NB4 (cell line): ENCODE results near the gene POFUT1.

Experiments
- POLR2A ChIP-seq: IDR thresholded peaks from 2 replicates; pipeline ENCODE4 v1.6.1; 2011; ENCODE audit warnings: mild to moderate bottlenecking; ENCODE audit not compliant: insufficient read length; ENCODE audit errors: extremely low read depth
- TF ChIP-seq, protein P1 (sequence below): IDR thresholded peaks from one replicate; pipeline ENCODE4 v1.5.1; 2012; ENCODE audit warnings: low read depth, low read length

DNA sequence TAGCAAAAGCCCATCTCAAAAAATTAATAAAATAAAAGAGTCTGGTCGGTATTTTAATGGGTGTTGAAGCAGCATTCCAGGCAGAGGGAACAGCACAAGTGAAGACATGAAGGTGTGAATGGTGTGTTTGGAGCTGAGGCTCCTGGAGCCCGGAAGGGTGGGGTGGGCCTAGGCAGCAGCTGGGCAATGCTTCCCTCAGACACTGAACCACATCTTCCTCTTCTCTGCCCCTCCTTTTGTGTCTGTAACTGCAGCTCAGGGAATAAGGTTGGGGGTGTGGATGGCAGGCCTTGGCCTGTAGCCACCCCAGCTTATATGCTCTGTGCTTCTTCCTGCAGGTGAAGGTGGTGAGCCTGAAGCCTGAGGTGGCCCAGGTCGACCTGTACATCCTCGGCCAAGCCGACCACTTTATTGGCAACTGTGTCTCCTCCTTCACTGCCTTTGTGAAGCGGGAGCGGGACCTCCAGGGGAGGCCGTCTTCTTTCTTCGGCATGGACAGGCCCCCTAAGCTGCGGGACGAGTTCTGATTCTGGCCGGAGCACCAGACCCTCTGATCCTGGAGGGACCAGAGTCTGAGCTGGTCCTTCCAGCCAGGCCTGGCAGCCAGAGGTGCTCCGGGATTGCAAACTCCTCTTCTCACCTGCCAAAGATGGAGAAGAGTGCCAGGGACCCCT, 26.6 kb downstream of the POFUT1 start:
- TF ChIP-seq, protein P1, sequence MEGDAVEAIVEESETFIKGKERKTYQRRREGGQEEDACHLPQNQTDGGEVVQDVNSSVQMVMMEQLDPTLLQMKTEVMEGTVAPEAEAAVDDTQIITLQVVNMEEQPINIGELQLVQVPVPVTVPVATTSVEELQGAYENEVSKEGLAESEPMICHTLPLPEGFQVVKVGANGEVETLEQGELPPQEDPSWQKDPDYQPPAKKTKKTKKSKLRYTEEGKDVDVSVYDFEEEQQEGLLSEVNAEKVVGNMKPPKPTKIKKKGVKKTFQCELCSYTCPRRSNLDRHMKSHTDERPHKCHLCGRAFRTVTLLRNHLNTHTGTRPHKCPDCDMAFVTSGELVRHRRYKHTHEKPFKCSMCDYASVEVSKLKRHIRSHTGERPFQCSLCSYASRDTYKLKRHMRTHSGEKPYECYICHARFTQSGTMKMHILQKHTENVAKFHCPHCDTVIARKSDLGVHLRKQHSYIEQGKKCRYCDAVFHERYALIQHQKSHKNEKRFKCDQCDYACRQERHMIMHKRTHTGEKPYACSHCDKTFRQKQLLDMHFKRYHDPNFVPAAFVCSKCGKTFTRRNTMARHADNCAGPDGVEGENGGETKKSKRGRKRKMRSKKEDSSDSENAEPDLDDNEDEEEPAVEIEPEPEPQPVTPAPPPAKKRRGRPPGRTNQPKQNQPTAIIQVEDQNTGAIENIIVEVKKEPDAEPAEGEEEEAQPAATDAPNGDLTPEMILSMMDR = no peak
- no peak for TF ChIP-seq POLR2A
